ENCODE results near the gene SEMA4A.
"Not testable (repeated sequence)": the region's sequence is repeated elsewhere in the genome, so short reads cannot be mapped to it uniquely, and the experiment has no call there.

DNA sequence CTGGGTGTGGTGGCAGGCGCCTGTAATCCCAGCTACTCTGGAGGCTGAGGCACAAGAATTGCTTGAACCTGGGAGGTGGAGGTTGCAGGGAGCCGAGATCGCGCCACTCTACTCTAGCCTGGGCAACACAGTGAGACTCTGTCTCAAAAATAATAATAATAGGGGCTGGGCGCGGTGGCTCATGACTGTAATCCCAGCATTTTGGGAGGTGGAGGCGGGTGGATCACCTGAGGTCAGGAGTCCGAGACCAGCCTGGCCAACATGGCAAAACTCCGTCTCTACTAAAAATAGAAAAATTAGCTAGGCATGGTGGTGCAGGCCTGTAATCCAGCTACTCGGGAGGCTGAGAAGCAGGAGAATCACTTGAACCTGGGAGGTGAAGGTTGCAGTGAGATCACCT lies 27.8 kb upstream of the SEMA4A start:
- TF ChIP-seq, protein P1, sequence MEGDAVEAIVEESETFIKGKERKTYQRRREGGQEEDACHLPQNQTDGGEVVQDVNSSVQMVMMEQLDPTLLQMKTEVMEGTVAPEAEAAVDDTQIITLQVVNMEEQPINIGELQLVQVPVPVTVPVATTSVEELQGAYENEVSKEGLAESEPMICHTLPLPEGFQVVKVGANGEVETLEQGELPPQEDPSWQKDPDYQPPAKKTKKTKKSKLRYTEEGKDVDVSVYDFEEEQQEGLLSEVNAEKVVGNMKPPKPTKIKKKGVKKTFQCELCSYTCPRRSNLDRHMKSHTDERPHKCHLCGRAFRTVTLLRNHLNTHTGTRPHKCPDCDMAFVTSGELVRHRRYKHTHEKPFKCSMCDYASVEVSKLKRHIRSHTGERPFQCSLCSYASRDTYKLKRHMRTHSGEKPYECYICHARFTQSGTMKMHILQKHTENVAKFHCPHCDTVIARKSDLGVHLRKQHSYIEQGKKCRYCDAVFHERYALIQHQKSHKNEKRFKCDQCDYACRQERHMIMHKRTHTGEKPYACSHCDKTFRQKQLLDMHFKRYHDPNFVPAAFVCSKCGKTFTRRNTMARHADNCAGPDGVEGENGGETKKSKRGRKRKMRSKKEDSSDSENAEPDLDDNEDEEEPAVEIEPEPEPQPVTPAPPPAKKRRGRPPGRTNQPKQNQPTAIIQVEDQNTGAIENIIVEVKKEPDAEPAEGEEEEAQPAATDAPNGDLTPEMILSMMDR (IDR thresholded peaks at IDR 0.05; ENCODE audit: low read depth, low read length, missing input control) = not testable (repeated sequence)
- TF ChIP-seq SP1 (IDR thresholded peaks at IDR 0.05); TAF1 (conservative IDR thresholded peaks at IDR 0.05); RAD21 (IDR thresholded peaks at IDR 0.05); HNF4A (conservative IDR thresholded peaks at IDR 0.05); GABPA (IDR thresholded peaks at IDR 0.05 in 1 of 2, conservative IDR thresholded peaks at IDR 0.05 in 1 of 2); EGR1 (IDR thresholded peaks at IDR 0.05; ENCODE audit: low read depth in 2 of 2); HNF4G (IDR thresholded peaks at IDR 0.05); NR2F2 (IDR thresholded peaks at IDR 0.05): not testable (repeated sequence)
- TF ChIP-seq, protein P2, sequence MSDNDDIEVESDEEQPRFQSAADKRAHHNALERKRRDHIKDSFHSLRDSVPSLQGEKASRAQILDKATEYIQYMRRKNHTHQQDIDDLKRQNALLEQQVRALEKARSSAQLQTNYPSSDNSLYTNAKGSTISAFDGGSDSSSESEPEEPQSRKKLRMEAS (IDR thresholded peaks at IDR 0.05) = not testable (repeated sequence)
- TF ChIP-seq, protein P3, sequence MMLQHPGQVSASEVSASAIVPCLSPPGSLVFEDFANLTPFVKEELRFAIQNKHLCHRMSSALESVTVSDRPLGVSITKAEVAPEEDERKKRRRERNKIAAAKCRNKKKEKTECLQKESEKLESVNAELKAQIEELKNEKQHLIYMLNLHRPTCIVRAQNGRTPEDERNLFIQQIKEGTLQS (IDR thresholded peaks at IDR 0.05) = not testable (repeated sequence)
